OCI-LY7 (cell line): ENCODE results near the gene KDM4B. TPM values are rescaled to one million over a fixed set of nuclear protein-coding genes. Genes with fewer than 3 reads are reported as not detected.

Experiments
- BruUV-seq: library from RNA; stranded (reverse); fragments of 400-500 nt; replicated peaks from 2 replicates; lab custom pipeline; 2021; lab: Mats Ljungman, UMichigan
- CTCF ChIA-PET: fragments of 300-600 bp; sonication (Branson Sonifier 250); formaldehyde crosslinking; loops from one replicate; lab custom pipeline; 2022; ENCODE audit warnings: antibody characterized with exemption; ENCODE audit not compliant: unreplicated experiment; lab: Charles Lee
- POLR2A ChIA-PET: fragments of 300-600 bp; sonication (Branson Sonifier 250); formaldehyde crosslinking; loops from one replicate; lab custom pipeline; 2022; ENCODE audit warnings: antibody characterized with exemption; lab: Charles Lee
- DNase-seq: peaks from one replicate; pipeline ENCODE4 v3.0.0-alpha.2; 2015; ENCODE audit warnings: low spot score
- H2AFZ ChIP-seq: fragments of 200-600 bp; sonication (generic), shearing (Covaris generic); 2 replicates; pipeline ENCODE4 v1.6.1; 2014; ENCODE audit warnings: mild to moderate bottlenecking, antibody characterized with exemption, low read length, moderate library complexity
- H3K27ac ChIP-seq: fragments of 200-600 bp; sonication (generic); 2 replicates; pipeline ENCODE4 v1.5.1; 2014; ENCODE audit warnings: mixed run types, low read depth, mild to moderate bottlenecking, moderate library complexity, low read length, inconsistent platforms; ENCODE audit not compliant: poor library complexity, severe bottlenecking
- H3K36me3 ChIP-seq: fragments of 200-600 bp; sonication (generic); 2 replicates; pipeline ENCODE4 v1.6.1; 2014; ENCODE audit warnings: mild to moderate bottlenecking, antibody characterized with exemption, low read length, moderate library complexity, mixed read lengths; ENCODE audit not compliant: insufficient read depth
- H3K4me1 ChIP-seq: fragments of 200-600 bp; sonication (generic); 2 replicates; pipeline ENCODE4 v1.5.1; 2014; ENCODE audit warnings: mild to moderate bottlenecking, low read length; ENCODE audit not compliant: insufficient read depth, poor library complexity, severe bottlenecking
- H3K4me2 ChIP-seq: fragments of 200-600 bp; sonication (generic); 2 replicates; pipeline ENCODE4 v1.6.1; 2014; ENCODE audit warnings: mild to moderate bottlenecking, low read length
- H3K4me3 ChIP-seq: fragments of 200-600 bp; sonication (generic); 2 replicates; pipeline ENCODE4 v1.5.1; 2014; ENCODE audit warnings: mild to moderate bottlenecking, low read depth, low read length; ENCODE audit not compliant: poor library complexity, severe bottlenecking
- H3K79me2 ChIP-seq: fragments of 200-600 bp; sonication (generic); 2 replicates; pipeline ENCODE4 v1.6.1; 2016; ENCODE audit warnings: low read depth, mild to moderate bottlenecking, low read length, moderate library complexity, mixed read lengths; ENCODE audit not compliant: insufficient read depth
- H3K9me2 ChIP-seq: fragments of 200-600 bp; sonication (generic); 2 replicates; pipeline ENCODE4 v1.6.1; 2016; ENCODE audit warnings: mild to moderate bottlenecking, low read length, mixed read lengths; ENCODE audit not compliant: insufficient read depth
- H3K9me3 ChIP-seq: fragments of 200-600 bp; sonication (generic); 2 replicates; pipeline ENCODE4 v1.6.1; 2014; ENCODE audit warnings: mild to moderate bottlenecking, mixed run types, low read length, mixed read lengths
- H4K20me1 ChIP-seq: fragments of 200-600 bp; sonication (generic); 2 replicates; pipeline ENCODE4 v1.6.1; 2014; ENCODE audit warnings: mild to moderate bottlenecking, antibody characterized with exemption, low read length, moderate library complexity, mixed read lengths; ENCODE audit not compliant: insufficient read depth
- CTCF ChIP-seq: fragments of 200-600 bp; sonication (generic); conservative IDR thresholded peaks from 2 replicates; pipeline ENCODE4 v1.5.1; 2014; ENCODE audit warnings: mild to moderate bottlenecking, antibody characterized with exemption, low read length, moderate library complexity, mixed read lengths
- EZH2phosphoT487 ChIP-seq: fragments of 200-600 bp; sonication (generic); IDR thresholded peaks from 2 replicates; pipeline ENCODE4 v1.6.1; 2018; ENCODE audit warnings: low read depth, borderline replicate concordance, mild to moderate bottlenecking, mixed run types, antibody characterized with exemption, low read length, moderate library complexity, mixed read lengths
- intact Hi-C: fragments of 100-400 bp; cut with micrococcal nuclease; formaldehyde crosslinking; loops from one replicate; pipeline ENCODE4 v1.10.0; 2022; ENCODE audit not compliant: unreplicated experiment
- total RNA-seq, 2 experiments: library from RNA; depleted of rRNA in 1 of 2; stranded (reverse); fragments of >200 nt in 1 of 2; shearing (Covaris generic) in 1 of 2; gene quantifications; 2 replicates each; pipeline ENCODE4 v1.2.3, GENCODE V29; 2014 to 2022

KDM4B gene
- total RNA-seq, 2 experiments from 2014 or later: 24.3 to 44.2 TPM

GRCh38 chr19:4993683-4994082, 24.8 kb downstream of the KDM4B start:
- no peak for DNase-seq
- ChIA-PET CTCF (no interaction called here), POLR2A (interaction anchor here (0.7 kb wide), 1 partner anchor 22 kb away, joined by 4 read pairs; no protein-coding TSS in a partner anchor)
- H3K27ac ChIP-seq: no peak overlapping the region
- no peaks in the 10 kb centered on the region for H3K9me2 ChIP-seq
- no peak overlapping the region for H3K4me2 ChIP-seq
- H4K20me1 ChIP-seq: no peaks in the 10 kb centered on the region
- H3K4me3 ChIP-seq: no peak overlapping the region
- no peaks in the 10 kb centered on the region for H3K36me3 ChIP-seq
- no peaks in the 10 kb centered on the region for H3K79me2 ChIP-seq
- no peak overlapping the region for H2AFZ ChIP-seq
- intact Hi-C loops: no loop called here
- no peak for TF ChIP-seq CTCF
- TF ChIP-seq EZH2phosphoT487: no peak
- BruUV-seq: no TSS peak
- H3K4me1 ChIP-seq: no peaks in the 10 kb centered on the region
- H3K9me3 ChIP-seq: no peaks in the 10 kb centered on the region

GRCh38 chr19:4996701-4997100, 27.8 kb downstream of the KDM4B start:
- H3K9me3 ChIP-seq: no peaks in the 10 kb centered on the region
- H3K27ac ChIP-seq: no peak overlapping the region
- no peaks in the 10 kb centered on the region for H3K9me2 ChIP-seq
- no peak overlapping the region for H3K4me2 ChIP-seq
- ChIA-PET POLR2A (interaction anchor here (0.6 kb wide), 1 partner anchor 132 kb away, joined by 3 read pairs; no protein-coding TSS in a partner anchor), CTCF (no interaction called here)
- no peaks in the 10 kb centered on the region for H4K20me1 ChIP-seq
- no TSS peak for BruUV-seq
- H3K4me1 ChIP-seq: no peaks in the 10 kb centered on the region
- H3K79me2 ChIP-seq: no peaks in the 10 kb centered on the region
- intact Hi-C loops: no loop called here
- no peak overlapping the region for H2AFZ ChIP-seq
- H3K4me3 ChIP-seq: no peak overlapping the region
- H3K36me3 ChIP-seq: no peaks in the 10 kb centered on the region
- DNase-seq: no peak
- no peak for TF ChIP-seq CTCF
- TF ChIP-seq EZH2phosphoT487: no peak

- no peak overlapping the region for H3K4me2 ChIP-seq
- DNase-seq: no peak
- no peak overlapping the region for H3K4me3 ChIP-seq
- no TSS peak for BruUV-seq
- no peak overlapping the region for H2AFZ ChIP-seq
- H3K36me3 ChIP-seq: no peaks in the 10 kb centered on the region
- TF ChIP-seq CTCF: no peak
- no peak for TF ChIP-seq EZH2phosphoT487
- H3K27ac ChIP-seq: no peak overlapping the region
- CTCF ChIA-PET: no interaction called here
- no peaks in the 10 kb centered on the region for H3K4me1 ChIP-seq
- H3K9me2 ChIP-seq: no peaks in the 10 kb centered on the region
- H3K9me3 ChIP-seq: no peaks in the 10 kb centered on the region
- H3K79me2 ChIP-seq: no peaks in the 10 kb centered on the region
- POLR2A ChIA-PET: interaction anchor here (0.6 kb wide), 1 partner anchor 133 kb away, joined by 3 read pairs; no protein-coding TSS in a partner anchor
- intact Hi-C loops: no loop called here
- no peaks in the 10 kb centered on the region for H4K20me1 ChIP-seq
These were observed 28.4 kb downstream of the KDM4B start for GRCh38 chr19:4997297-4997696.
